Small intestine (tissue), 7 donors: ENCODE data around the gene LAMA2. TPM values are rescaled to one million over a fixed set of nuclear protein-coding genes. Genes with fewer than 3 reads are reported as not detected.
A peak's percentile ranks its signal among the peaks of the same experiment; 100 is the strongest.

Source experiments
- DNase-seq, 2 donors: peaks; one replicate each; pipeline versions ENCODE4 v3.0.0 to v3.0.0-alpha.2; 2013
- FAIRE-seq: peaks from 2 replicates; lab custom pipeline; 2012; peaks lifted over from hg19 to GRCh38; lab: Jason Lieb, UNC
- H3K27ac ChIP-seq, 3 donors: one replicate each; pipeline ENCODE4 v1.5.1; 2013; ENCODE audit warnings: low read length in 2 of 3, mild to moderate bottlenecking in 2 of 3, control low read depth in 1 of 3, inconsistent platforms in 1 of 3, low read depth in 1 of 3, moderate library complexity in 1 of 3
- H3K27me3 ChIP-seq, 3 donors: one replicate each; pipeline ENCODE4 v1.6.1; 2013; ENCODE audit warnings: low read length in 3 of 3, inconsistent platforms in 1 of 3; ENCODE audit not compliant: control insufficient read depth in 3 of 3, insufficient read depth in 3 of 3
- H3K36me3 ChIP-seq, 3 donors: one replicate each; pipeline ENCODE4 v1.6.1; 2013; ENCODE audit warnings: low read length in 3 of 3, inconsistent platforms in 1 of 3, low read depth in 1 of 3, mild to moderate bottlenecking in 1 of 3, moderate library complexity in 1 of 3; ENCODE audit not compliant: control insufficient read depth in 3 of 3, insufficient read depth in 2 of 3
- H3K4me1 ChIP-seq, 3 donors: one replicate each; pipeline ENCODE4 v1.6.1; 2013; ENCODE audit warnings: low read length in 2 of 3, inconsistent platforms in 1 of 3, low read depth in 1 of 3, mild to moderate bottlenecking in 1 of 3, moderate library complexity in 1 of 3; ENCODE audit not compliant: control insufficient read depth in 3 of 3, insufficient read depth in 2 of 3
- H3K4me3 ChIP-seq, 3 donors: one replicate each; pipeline ENCODE4 v1.5.1; 2013; ENCODE audit warnings: low read length in 3 of 3, control low read depth in 1 of 3, inconsistent platforms in 1 of 3, low read depth in 1 of 3, mild to moderate bottlenecking in 1 of 3, moderate library complexity in 1 of 3
- H3K9me3 ChIP-seq, 2 donors: one replicate each; pipeline ENCODE4 v1.6.1; 2013; ENCODE audit warnings: low read depth in 1 of 2, low read length in 1 of 2; ENCODE audit not compliant: control insufficient read depth in 2 of 2, insufficient read depth in 1 of 2
- WGBS, 3 donors: extraction: QIAGEN DNeasy Blood & Tissue Kit; methylation state at CpG; one replicate each; pipeline ENCODE4 v1.1.7; 2013; 5-methylcytosine and 5-hydroxymethylcytosine counted together
- polyA plus RNA-seq, 4 donors: library from polyadenylated mRNA; stranded (reverse) in 3 of 4; unstranded in 1 of 4; fragments of 200-250 nt in 3 of 4; fragments of 120-200 nt in 1 of 4; gene quantifications; one replicate each; pipeline versions ENCODE4 v1.2.1 to v1.2.3, GENCODE V29; 2013
- donor health status: healthy with polysubstance abuse.
- donor health status: control.
- donor health status: control.
- donor health status: Bipolar disorder and iron deficiency.
- donor health status: healthy.

Gene LAMA2
- polyA plus RNA-seq, 4 donors = 0.67 to 12.7 (median 1.1) TPM

- Histone ChIP-seq H3K27me3 (no peaks in the 10 kb centered on the region), H3K36me3 (no peaks in the 10 kb centered on the region), H3K4me1 (no peaks in the 10 kb centered on the region), H3K4me3 (no peak overlapping the region), H3K9me3 (no peaks in the 10 kb centered on the region), H3K27ac (no peak overlapping the region)
- no peak for FAIRE-seq
- WGBS, 3 donors = 18 to 25% (median 21%) methylated on average over 1 of the region's 1 CpG
- no peak for DNase-seq
Observed at GRCh38 chr6:129215916-129216520, 333.1 kb downstream of the LAMA2 start.

DNA sequence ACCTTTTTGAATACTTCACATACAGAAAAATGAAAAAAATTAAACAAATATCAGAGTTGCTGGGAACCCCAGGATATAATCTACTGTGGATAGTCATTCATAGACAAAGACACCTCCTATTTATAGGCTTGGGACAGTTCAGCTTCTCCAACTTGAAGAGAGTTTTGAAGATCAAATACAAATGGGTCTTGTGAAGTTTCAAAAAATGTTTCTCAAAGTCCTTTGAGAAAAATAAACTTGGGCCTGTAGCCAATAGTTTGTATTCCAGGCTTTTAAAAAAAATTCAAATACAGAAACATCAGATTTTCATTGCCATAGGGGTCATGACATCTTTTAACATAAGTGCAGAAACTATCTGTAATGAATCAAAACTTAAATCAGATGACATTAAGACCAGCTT, 334.8 kb downstream of the LAMA2 start:
- Histone ChIP-seq H3K27me3 (no peaks in the 10 kb centered on the region), H3K4me3 (no peak overlapping the region), H3K9me3 (no peaks in the 10 kb centered on the region), H3K4me1 (no peaks in the 10 kb centered on the region), H3K36me3 (no peaks in the 10 kb centered on the region), H3K27ac (no peak overlapping the region)
- FAIRE-seq = peak; percentile 75
- DNase-seq = no peak

- WGBS, 3 donors = 87 to 91% (median 91%) methylated on average over 9 of the region's 9 CpGs
- no peaks in the 10 kb centered on the region for H3K36me3 ChIP-seq
- DNase-seq = no peak
- no peaks in the 10 kb centered on the region for H3K9me3 ChIP-seq
- no peaks in the 10 kb centered on the region for H3K27me3 ChIP-seq
- FAIRE-seq = no peak
- H3K4me1 ChIP-seq = no peaks in the 10 kb centered on the region
- no peak overlapping the region for H3K27ac ChIP-seq
- H3K4me3 ChIP-seq = no peak overlapping the region
Observed at GRCh38 chr6:129233458-129234134, 350.7 kb downstream of the LAMA2 start.

DNA sequence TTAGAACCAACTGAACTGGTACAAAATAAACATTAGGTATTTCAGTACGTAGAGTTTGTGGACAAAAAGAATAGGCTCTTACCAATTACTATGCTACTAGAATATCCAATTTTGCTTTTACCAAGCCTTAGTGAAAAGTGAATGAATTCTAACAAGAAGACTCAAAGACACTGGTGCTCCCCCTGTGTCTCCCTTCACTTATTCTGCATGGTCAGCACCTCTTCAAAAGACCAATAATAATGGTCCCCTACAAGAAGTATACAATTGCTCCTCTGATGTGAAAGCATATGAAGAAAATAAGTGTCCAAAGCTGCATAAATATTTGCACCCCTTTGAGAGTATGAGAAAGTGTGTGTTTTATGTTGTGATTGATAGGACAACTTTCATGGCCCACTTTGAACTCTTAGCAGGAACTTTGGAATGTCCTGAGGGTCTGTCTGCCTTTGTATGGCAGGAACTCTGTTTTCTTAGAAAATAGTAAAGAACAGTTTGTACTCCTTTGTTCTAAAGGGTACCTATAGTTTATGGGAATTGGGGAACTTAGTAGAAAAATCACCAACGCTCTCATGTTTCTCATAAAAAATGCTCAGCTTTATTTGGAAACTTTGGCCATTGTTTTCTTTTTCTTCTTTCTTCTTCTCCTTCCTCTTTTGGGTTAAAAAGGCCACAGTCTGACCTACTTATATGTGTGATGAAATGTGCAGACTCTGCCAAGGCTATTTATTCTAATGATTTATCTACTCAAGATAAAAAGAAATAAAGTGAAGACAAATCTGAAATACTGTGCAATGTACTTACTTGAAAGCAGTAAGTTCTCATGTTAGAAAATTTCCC, 352.4 kb downstream of the LAMA2 start:
- H3K4me1 ChIP-seq = no peaks in the 10 kb centered on the region
- WGBS, 3 donors = 71 to 82% (median 73%) methylated on average over 2 of the region's 2 CpGs
- H3K27ac ChIP-seq = no peak overlapping the region
- H3K9me3 ChIP-seq = no peaks in the 10 kb centered on the region
- no peak for DNase-seq
- H3K27me3 ChIP-seq = no peaks in the 10 kb centered on the region
- no peaks in the 10 kb centered on the region for H3K36me3 ChIP-seq
- FAIRE-seq = no peak
- H3K4me3 ChIP-seq = no peak overlapping the region

- Histone ChIP-seq H3K27me3 (no peaks in the 10 kb centered on the region), H3K4me1 (no peaks in the 10 kb centered on the region), H3K4me3 (no peak overlapping the region), H3K27ac (no peak overlapping the region), H3K9me3 (no peaks in the 10 kb centered on the region), H3K36me3 (no peaks in the 10 kb centered on the region)
- peak; percentile 71 for FAIRE-seq
- no peak for DNase-seq
- 38 to 46% (median 40%) methylated on average over 4 of the region's 4 CpGs for WGBS, 3 donors
Observed at GRCh38 chr6:129236001-129236517, 353.1 kb downstream of the LAMA2 start.

DNA sequence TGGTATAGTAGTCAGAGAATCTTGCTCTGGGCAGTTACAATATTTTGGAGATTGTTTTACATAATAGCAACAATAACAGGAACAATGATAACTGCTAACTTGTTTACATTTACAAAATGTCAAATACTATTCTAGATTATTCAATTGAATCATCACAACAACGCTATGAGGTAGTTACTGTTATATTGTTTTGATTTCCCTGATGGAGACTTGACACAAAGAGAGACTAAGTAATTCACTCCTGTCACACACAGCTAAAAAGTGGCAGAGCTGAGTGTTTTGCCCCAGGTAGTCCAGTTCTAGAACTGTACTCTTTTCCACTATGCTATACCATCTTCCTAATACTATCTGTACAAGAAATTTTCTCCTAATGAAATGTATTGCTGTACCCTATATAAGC, 356.1 kb downstream of the LAMA2 start:
- 70 to 88% (median 76%) methylated on average over 1 of the region's 1 CpG for WGBS, 3 donors
- Histone ChIP-seq H3K27ac (no peak overlapping the region), H3K4me1 (no peaks in the 10 kb centered on the region), H3K9me3 (no peaks in the 10 kb centered on the region), H3K27me3 (no peaks in the 10 kb centered on the region), H3K4me3 (no peak overlapping the region), H3K36me3 (no peaks in the 10 kb centered on the region)
- DNase-seq (no peak), FAIRE-seq (no peak)

DNA sequence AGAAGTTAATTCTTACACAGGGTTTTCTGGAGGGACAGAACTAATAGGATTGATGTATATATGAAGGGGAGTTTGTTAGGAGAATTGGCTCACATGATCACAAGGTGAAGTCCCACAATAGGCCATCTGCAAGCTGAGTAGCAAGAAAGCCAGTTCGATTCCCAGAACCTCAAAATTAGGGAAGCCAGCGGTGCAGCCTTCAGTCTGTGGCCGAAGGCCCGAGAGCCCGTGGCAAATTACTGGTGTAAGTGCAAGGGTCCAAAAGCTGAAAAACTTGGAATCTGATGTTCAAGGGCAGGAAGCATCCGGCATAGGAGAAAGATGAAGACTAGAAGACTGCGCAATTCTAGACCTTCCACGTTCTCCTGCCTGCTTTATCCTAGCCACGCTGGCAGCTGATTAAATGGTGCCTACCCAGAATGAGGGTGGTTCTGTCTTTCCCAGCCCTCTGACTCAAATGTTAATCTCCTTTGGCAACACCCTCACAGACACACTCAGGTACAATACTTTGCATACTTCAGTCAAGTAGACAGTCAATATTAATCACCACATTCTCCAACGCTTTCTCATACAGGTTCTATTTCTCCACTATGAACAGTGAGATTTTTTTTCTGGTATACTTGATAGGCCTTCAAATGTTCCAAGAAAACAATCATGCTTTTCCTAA, 357.0 kb downstream of the LAMA2 start:
- no peaks in the 10 kb centered on the region for H3K27me3 ChIP-seq
- FAIRE-seq (no peak), DNase-seq (no peak)
- WGBS, 3 donors = 92 to 93% (median 93%) methylated on average over 10 of the region's 10 CpGs
- H3K4me3 ChIP-seq = no peak overlapping the region
- no peaks in the 10 kb centered on the region for H3K36me3 ChIP-seq
- H3K9me3 ChIP-seq = no peaks in the 10 kb centered on the region
- no peaks in the 10 kb centered on the region for H3K4me1 ChIP-seq
- no peak overlapping the region for H3K27ac ChIP-seq

- H3K9me3 ChIP-seq = no peaks in the 10 kb centered on the region
- H3K27me3 ChIP-seq = no peaks in the 10 kb centered on the region
- H3K4me1 ChIP-seq = no peaks in the 10 kb centered on the region
- FAIRE-seq = no peak
- 84 to 93% (median 92%) methylated on average over 2 of the region's 2 CpGs for WGBS, 3 donors
- DNase-seq = no peak
- H3K4me3 ChIP-seq = no peak overlapping the region
- no peak overlapping the region for H3K27ac ChIP-seq
- no peaks in the 10 kb centered on the region for H3K36me3 ChIP-seq
Observed at GRCh38 chr6:129240492-129240853, 357.5 kb downstream of the LAMA2 start.
